ENCODE data around the gene KANK4. TPM values are rescaled to one million over a fixed set of nuclear protein-coding genes. Genes with fewer than 3 reads are reported as not detected.

Gene KANK4
- total and polyA plus RNA-seq, 12 donors, result 0.04 to 0.61 (median 0.19) TPM

DNA sequence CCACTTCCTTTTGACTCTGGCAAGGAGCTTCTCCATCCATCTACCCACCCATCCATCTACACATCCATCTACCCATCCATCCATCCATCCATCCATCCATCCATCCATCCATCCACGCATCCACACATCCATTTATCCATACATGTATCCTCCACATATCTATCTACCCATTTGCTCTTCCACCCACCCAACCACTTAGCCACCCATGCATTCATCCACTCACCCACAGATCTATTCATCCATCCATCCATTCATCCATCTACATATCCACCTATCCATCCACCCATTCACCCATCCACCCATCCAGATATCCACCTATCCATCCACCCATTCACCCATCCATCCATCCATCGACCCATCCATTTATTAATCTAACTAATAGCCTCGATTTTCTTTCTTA, 23.0 kb upstream of the KANK4 start:
- H3K27ac ChIP-seq, result no peak overlapping the region
- intact Hi-C loops (cut with DNase I), result no loop called here
- 96 to 98% methylated on average over 3 of the region's 3 CpGs for WGBS, 2 donors
- DNase-seq (no peak), ATAC-seq (no peak)
- TF ChIP-seq, protein P1, sequence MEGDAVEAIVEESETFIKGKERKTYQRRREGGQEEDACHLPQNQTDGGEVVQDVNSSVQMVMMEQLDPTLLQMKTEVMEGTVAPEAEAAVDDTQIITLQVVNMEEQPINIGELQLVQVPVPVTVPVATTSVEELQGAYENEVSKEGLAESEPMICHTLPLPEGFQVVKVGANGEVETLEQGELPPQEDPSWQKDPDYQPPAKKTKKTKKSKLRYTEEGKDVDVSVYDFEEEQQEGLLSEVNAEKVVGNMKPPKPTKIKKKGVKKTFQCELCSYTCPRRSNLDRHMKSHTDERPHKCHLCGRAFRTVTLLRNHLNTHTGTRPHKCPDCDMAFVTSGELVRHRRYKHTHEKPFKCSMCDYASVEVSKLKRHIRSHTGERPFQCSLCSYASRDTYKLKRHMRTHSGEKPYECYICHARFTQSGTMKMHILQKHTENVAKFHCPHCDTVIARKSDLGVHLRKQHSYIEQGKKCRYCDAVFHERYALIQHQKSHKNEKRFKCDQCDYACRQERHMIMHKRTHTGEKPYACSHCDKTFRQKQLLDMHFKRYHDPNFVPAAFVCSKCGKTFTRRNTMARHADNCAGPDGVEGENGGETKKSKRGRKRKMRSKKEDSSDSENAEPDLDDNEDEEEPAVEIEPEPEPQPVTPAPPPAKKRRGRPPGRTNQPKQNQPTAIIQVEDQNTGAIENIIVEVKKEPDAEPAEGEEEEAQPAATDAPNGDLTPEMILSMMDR (IDR thresholded peaks at IDR 0.05), result no peak
- H3K36me3 ChIP-seq, result no peaks in the 10 kb centered on the region
- no peak overlapping the region for H3K4me3 ChIP-seq
- peaks cover 5 to 16% (median 13%) of the 10 kb centered on the region in 9 donors for H3K4me1 ChIP-seq
- no peaks in the 10 kb centered on the region for H3K27me3 ChIP-seq
- H3K9me3 ChIP-seq, result no peaks in the 10 kb centered on the region

DNA sequence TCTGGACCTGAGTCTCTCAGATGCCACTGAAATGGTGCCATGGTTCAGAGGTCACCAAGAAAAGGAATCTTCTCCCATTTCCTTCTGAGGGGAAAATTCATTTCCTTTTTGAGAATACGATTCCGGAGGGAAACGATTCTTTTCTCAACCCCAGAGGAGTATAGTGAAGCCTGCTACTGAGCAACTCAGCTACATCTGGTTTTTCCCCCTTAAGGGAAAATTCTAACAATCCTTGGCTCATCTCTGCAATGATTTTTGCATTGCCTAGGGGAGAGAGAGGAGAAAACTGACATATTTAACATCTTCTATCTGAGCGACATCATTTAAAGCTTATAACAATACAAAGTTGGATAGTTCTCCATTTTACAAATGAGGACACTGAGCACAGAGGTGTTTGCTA, 22.4 kb upstream of the KANK4 start:
- Histone ChIP-seq H3K9me3 (no peaks in the 10 kb centered on the region), H3K27me3 (no peaks in the 10 kb centered on the region), H3K27ac (no peak overlapping the region), H3K36me3 (no peaks in the 10 kb centered on the region), H3K4me3 (no peak overlapping the region), H3K4me1 (peaks cover 5 to 23% (median 18%) of the 10 kb centered on the region in 9 donors)
- DNase-seq (no peak), ATAC-seq (no peak)
- intact Hi-C loops (cut with DNase I), result no loop called here
- TF ChIP-seq, protein P1 (IDR thresholded peaks at IDR 0.05), result no peak
- WGBS, 2 donors, result 55 to 63% methylated on average over 4 of the region's 4 CpGs

DNA sequence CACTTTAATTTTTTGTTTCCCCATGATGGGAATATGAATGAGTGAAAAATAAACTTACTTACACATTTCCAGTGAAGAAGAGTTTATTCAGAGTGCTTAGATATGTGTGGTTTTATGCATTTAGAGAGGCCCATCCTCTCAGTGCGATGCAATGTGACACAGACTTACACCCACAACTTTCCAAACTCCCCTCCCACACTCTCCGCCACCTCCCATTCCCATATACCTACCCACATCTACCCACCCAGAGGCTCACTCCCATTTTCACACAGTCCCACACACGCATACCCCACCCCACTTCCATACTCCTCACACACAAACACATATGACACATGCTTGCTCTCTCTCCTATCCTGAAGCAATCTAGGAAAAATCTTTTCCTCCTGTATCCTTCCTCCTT, 21.9 kb upstream of the KANK4 start:
- DNase-seq (no peak), ATAC-seq (no peak)
- TF ChIP-seq, protein P1 (IDR thresholded peaks at IDR 0.05), result no peak
- Histone ChIP-seq H3K27me3 (no peaks in the 10 kb centered on the region), H3K27ac (no peak overlapping the region), H3K9me3 (no peaks in the 10 kb centered on the region), H3K4me3 (no peak overlapping the region), H3K36me3 (no peaks in the 10 kb centered on the region), H3K4me1 (peaks cover 5 to 28% (median 23%) of the 10 kb centered on the region in 9 donors)
- 97 to 100% methylated on average over 3 of the region's 3 CpGs for WGBS, 2 donors
- intact Hi-C loops (cut with DNase I), result no loop called here

DNA sequence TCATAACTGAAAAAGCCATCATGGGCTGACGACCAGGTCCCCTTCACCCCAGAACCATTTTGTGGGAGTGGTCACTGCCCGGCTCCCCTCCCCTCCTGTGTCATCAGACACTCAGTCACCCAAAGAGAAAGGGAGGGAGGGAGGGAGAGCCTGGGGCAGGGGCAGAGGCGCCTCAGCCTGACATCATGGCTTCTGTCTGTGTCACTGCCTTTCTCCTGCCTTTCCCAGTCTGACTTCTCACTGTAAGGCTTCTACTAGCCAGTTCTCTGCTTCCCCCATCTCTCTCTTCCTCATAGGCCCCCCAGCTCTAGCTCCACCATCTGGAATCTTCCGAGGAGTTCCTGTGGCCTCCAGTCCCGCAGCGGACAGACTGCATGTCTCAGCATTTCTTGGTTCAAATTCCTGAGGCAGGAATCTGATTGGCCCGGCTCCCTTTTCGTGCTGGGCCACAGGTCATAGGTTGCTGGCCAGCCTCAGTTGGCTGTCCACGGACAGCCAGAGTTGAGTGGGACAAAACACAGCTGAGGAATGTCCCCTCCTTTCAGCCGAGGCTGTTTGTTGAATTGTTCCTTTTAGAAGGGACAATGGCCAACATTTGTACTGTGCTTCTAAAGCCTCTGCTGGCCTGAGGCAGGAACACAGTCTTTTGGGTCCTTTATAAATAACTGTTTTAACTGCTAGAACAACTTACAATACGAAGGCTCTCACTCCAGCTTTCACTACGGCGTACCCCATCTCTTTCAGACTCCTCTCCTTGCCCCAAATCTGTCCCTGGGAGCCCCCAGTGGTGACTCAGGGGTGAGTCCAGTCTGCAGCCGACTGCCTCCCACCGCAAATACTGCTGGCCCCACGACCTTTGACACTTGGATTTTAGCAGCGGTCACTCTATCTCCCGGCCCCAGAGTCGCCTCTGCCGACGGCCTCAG, 18.7 kb upstream of the KANK4 start:
- no peak overlapping the region for H3K4me3 ChIP-seq
- no peaks in the 10 kb centered on the region for H3K36me3 ChIP-seq
- no peaks in the 10 kb centered on the region for H3K9me3 ChIP-seq
- H3K27ac ChIP-seq, result peak overlapping the region in 9 of 10 donors; percentile 26 to 79 (median 69)
- peak in 1 of 2 donors; percentile 18 for DNase-seq
- intact Hi-C loops (cut with DNase I), result loop anchor here in 1 of 10 donors (5.0 kb wide), 1 partner anchor 56 kb away; no protein-coding TSS in a partner anchor
- H3K27me3 ChIP-seq, result no peaks in the 10 kb centered on the region
- peak; percentile 20 to 61 (median 53) for ATAC-seq
- H3K4me1 ChIP-seq, result peaks cover 5 to 34% (median 23%) of the 10 kb centered on the region in 9 donors
- WGBS, 2 donors, result 51 to 57% methylated on average over 21 of the region's 21 CpGs
- TF ChIP-seq, protein P1 (IDR thresholded peaks at IDR 0.05), result peak in 4 of 9 donors; percentile 11 to 25 (median 18)
